Tibial nerve (tissue), 4 donors: ENCODE results near the gene KCNMA1. TPM values are rescaled to one million over a fixed set of nuclear protein-coding genes. Genes with fewer than 3 reads are reported as not detected.

Source experiments
- DNase-seq, 2 donors: peaks; one replicate each; pipeline ENCODE4 v3.0.0-alpha.2; 2019; ENCODE audit warnings: low spot score in 2 of 2
- H3K27ac ChIP-seq, 4 donors: fragments of 200-600 bp; sonication (generic) in 3 of 4; one replicate each; pipeline ENCODE4 v1.5.1; 2017 to 2019; ENCODE audit warnings: mild to moderate bottlenecking in 1 of 4
- H3K27me3 ChIP-seq, 2 donors: fragments of 200-600 bp; sonication (generic) in 1 of 2; one replicate each; pipeline versions ENCODE4 v1.5.1 to v1.6.0; 2017 to 2019
- H3K36me3 ChIP-seq, 3 donors: fragments of 200-600 bp; sonication (generic); one replicate each; pipeline ENCODE4 v1.5.1; 2018 to 2019
- H3K4me1 ChIP-seq, 4 donors: fragments of 200-600 bp; sonication (generic) in 3 of 4; one replicate each; pipeline ENCODE4 v1.5.1; 2017 to 2019
- H3K4me3 ChIP-seq, 4 donors: fragments of 200-600 bp; sonication (generic) in 3 of 4; one replicate each; pipeline ENCODE4 v1.5.1; 2017 to 2019; ENCODE audit warnings: mild to moderate bottlenecking in 1 of 4, moderate library complexity in 1 of 4
- H3K9me3 ChIP-seq, 4 donors: fragments of 200-600 bp; sonication (generic) in 3 of 4; one replicate each; pipeline ENCODE4 v1.5.1; 2017 to 2019
- EP300 ChIP-seq, 2 donors: sonication (generic); formaldehyde crosslinking; IDR thresholded peaks; one replicate each; pipeline ENCODE4 v1.6.1; 2017; ENCODE audit warnings: antibody characterized with exemption in 2 of 2, mild to moderate bottlenecking in 1 of 2
- POLR2A ChIP-seq, 2 donors: fragments of 450-650 bp; IDR thresholded peaks; one replicate each; pipeline ENCODE4 v1.6.1; 2017; ENCODE audit warnings: antibody characterized with exemption in 2 of 2, mild to moderate bottlenecking in 2 of 2, moderate library complexity in 2 of 2
- WGBS, 2 donors: methylation state at CpG; one replicate each; pipeline ENCODE4 v1.1.5; 2018; 5-methylcytosine and 5-hydroxymethylcytosine counted together
- total RNA-seq, 4 donors: library from RNA; depleted of rRNA; stranded (reverse); fragments of >200 nt; gene quantifications; one replicate each; pipeline ENCODE4 v1.1.0, GENCODE V29; 2016
- TF ChIP-seq, protein P1 (sequence below), 5 experiments: fragments of 200-600 bp in 3 of 5; fragments of 450-650 bp in 2 of 5; sonication (generic) in 3 of 5; IDR thresholded peaks; one replicate each; pipeline ENCODE4 v1.5.1; 2016 to 2019; ENCODE audit warnings: antibody characterized with exemption in 5 of 5, mild to moderate bottlenecking in 3 of 5, moderate library complexity in 2 of 5

The KCNMA1 gene
- total RNA-seq, 4 donors from 2014 or later, result 10.2 to 19.9 (median 13.7) TPM

GRCh38 chr10:77628906-77629730 lies 8.5 kb downstream of the KCNMA1 start:
- Histone ChIP-seq H3K36me3 (no peaks in the 10 kb centered on the region), H3K27ac (no peak overlapping the region), H3K4me3 (no peak overlapping the region), H3K27me3 (no peaks in the 10 kb centered on the region), H3K4me1 (no peaks in the 10 kb centered on the region), H3K9me3 (no peaks in the 10 kb centered on the region)
- DNase-seq, result no peak
- 82 to 83% methylated on average over 8 of the region's 8 CpGs for WGBS, 2 donors
- no peak for TF ChIP-seq POLR2A (IDR thresholded peaks at IDR 0.05)
- no peak for TF ChIP-seq EP300 (IDR thresholded peaks at IDR 0.05)
- TF ChIP-seq, protein P1, sequence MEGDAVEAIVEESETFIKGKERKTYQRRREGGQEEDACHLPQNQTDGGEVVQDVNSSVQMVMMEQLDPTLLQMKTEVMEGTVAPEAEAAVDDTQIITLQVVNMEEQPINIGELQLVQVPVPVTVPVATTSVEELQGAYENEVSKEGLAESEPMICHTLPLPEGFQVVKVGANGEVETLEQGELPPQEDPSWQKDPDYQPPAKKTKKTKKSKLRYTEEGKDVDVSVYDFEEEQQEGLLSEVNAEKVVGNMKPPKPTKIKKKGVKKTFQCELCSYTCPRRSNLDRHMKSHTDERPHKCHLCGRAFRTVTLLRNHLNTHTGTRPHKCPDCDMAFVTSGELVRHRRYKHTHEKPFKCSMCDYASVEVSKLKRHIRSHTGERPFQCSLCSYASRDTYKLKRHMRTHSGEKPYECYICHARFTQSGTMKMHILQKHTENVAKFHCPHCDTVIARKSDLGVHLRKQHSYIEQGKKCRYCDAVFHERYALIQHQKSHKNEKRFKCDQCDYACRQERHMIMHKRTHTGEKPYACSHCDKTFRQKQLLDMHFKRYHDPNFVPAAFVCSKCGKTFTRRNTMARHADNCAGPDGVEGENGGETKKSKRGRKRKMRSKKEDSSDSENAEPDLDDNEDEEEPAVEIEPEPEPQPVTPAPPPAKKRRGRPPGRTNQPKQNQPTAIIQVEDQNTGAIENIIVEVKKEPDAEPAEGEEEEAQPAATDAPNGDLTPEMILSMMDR (IDR thresholded peaks at IDR 0.05), result no peak

GRCh38 chr10:77626266-77626935 lies 11.2 kb downstream of the KCNMA1 start:
- Histone ChIP-seq H3K27ac (no peak overlapping the region), H3K4me1 (no peaks in the 10 kb centered on the region), H3K4me3 (no peak overlapping the region), H3K27me3 (no peaks in the 10 kb centered on the region), H3K9me3 (no peaks in the 10 kb centered on the region), H3K36me3 (no peaks in the 10 kb centered on the region)
- no peak for TF ChIP-seq EP300 (IDR thresholded peaks at IDR 0.05)
- TF ChIP-seq, protein P1 (IDR thresholded peaks at IDR 0.05), result no peak
- no peak for TF ChIP-seq POLR2A (IDR thresholded peaks at IDR 0.05)
- no peak for DNase-seq
- WGBS, 2 donors, result 74 to 82% methylated on average over 8 of the region's 8 CpGs

GRCh38 chr10:77625379-77625778 lies 12.2 kb downstream of the KCNMA1 start:
- Histone ChIP-seq H3K27me3 (no peaks in the 10 kb centered on the region), H3K4me1 (no peaks in the 10 kb centered on the region), H3K9me3 (no peaks in the 10 kb centered on the region), H3K27ac (no peak overlapping the region), H3K36me3 (no peaks in the 10 kb centered on the region), H3K4me3 (no peak overlapping the region)
- WGBS, 2 donors, result 58 to 75% methylated on average over 3 of the region's 3 CpGs
- DNase-seq, result no peak
- TF ChIP-seq, protein P1 (IDR thresholded peaks at IDR 0.05), result no peak
- TF ChIP-seq POLR2A (IDR thresholded peaks at IDR 0.05) (no peak), EP300 (IDR thresholded peaks at IDR 0.05) (no peak)

DNA sequence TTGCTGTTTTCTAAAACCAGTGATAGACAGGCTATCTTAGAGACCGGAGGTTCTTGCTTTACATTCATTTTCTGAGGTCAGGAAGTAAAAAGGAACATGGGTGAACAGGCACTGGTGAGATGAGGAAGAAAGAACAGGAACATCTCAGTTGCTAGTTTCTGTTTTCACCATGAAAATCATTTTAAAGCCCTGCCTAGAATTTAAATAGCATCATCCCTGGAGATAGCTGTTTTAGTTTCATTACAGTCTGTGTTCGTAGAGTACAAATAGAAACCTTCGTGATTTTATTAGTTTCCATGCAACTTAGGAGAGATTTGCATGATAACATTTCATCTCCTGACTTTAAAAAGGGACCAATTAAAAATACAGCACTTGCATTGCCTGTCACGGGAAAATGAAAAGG lies 14.7 kb downstream of the KCNMA1 start:
- DNase-seq, result no peak
- Histone ChIP-seq H3K27me3 (no peaks in the 10 kb centered on the region), H3K4me3 (no peak overlapping the region), H3K36me3 (no peaks in the 10 kb centered on the region), H3K27ac (peak overlapping the region in 1 of 4 donors; percentile 8), H3K4me1 (no peaks in the 10 kb centered on the region), H3K9me3 (no peaks in the 10 kb centered on the region)
- 35 to 43% methylated on average over 4 of the region's 4 CpGs for WGBS, 2 donors
- TF ChIP-seq POLR2A (IDR thresholded peaks at IDR 0.05) (no peak), EP300 (IDR thresholded peaks at IDR 0.05) (no peak)
- TF ChIP-seq, protein P1 (IDR thresholded peaks at IDR 0.05), result no peak

- Histone ChIP-seq H3K27ac (no peak overlapping the region), H3K36me3 (no peaks in the 10 kb centered on the region), H3K4me1 (no peaks in the 10 kb centered on the region), H3K27me3 (no peaks in the 10 kb centered on the region), H3K9me3 (no peaks in the 10 kb centered on the region), H3K4me3 (no peak overlapping the region)
- TF ChIP-seq, protein P1 (IDR thresholded peaks at IDR 0.05), result no peak
- no peak for TF ChIP-seq EP300 (IDR thresholded peaks at IDR 0.05)
- TF ChIP-seq POLR2A (IDR thresholded peaks at IDR 0.05), result no peak
- DNase-seq, result no peak
- 78 to 79% methylated on average over 6 of the region's 6 CpGs for WGBS, 2 donors
These were observed 16.9 kb downstream of the KCNMA1 start for GRCh38 chr10:77620731-77621130.
